Measurements from ENCODE around the gene PLTP. TPM values are rescaled to one million over a fixed set of nuclear protein-coding genes. Genes with fewer than 3 reads are reported as not detected.
A peak's percentile ranks its signal among the peaks of the same experiment; 100 is the strongest.

PLTP gene
- total and polyA plus RNA-seq, 4 donors = 26.9 to 125 (median 80.7) TPM

DNA sequence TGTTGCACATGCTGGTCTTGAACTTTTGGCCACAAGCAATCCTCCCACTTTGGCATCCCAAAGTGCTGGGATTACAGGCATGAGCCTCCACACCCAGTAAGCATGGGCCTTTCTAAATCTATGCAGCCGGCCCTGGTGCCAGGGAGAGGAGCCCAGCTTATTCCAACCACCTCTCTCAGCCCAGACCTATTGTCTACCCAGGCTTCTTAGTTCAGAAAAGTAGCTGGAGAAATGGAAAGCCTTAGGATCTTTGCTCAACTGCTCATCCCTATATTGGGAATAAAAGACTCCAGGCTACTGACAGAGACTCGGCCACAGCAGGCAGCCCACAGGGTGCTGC is 14.7 kb upstream of the PLTP start:
- DNase-seq = no peak
- ATAC-seq (ENCODE audit: insufficient read depth, low FRiP score) = no peak
- Histone ChIP-seq H3K27me3 (ENCODE audit: control insufficient read depth in 3 of 3, insufficient read depth in 3 of 3, low read length in 2 of 3) (no peaks in the 10 kb centered on the region), H3K9ac (ENCODE audit: insufficient read depth in 1 of 2, low read length in 2 of 2) (no peak overlapping the region), H3K36me3 (ENCODE audit: control insufficient read depth in 4 of 4, insufficient read depth in 4 of 4, low read length in 4 of 4) (no peaks in the 10 kb centered on the region), H3K9me3 (ENCODE audit: control insufficient read depth in 4 of 4, insufficient read depth in 3 of 4, low read length in 3 of 4) (no peaks in the 10 kb centered on the region), H3K27ac (ENCODE audit: low read depth in 1 of 2, low read length in 1 of 2) (no peak overlapping the region), H3K4me3 (no peak overlapping the region), H3K4me1 (ENCODE audit: control insufficient read depth in 5 of 5, insufficient read depth in 5 of 5, low read length in 5 of 5) (peaks cover 0 to 20% (median 8%) of the 10 kb centered on the region in 5 donors)
- TF ChIP-seq, protein P1, sequence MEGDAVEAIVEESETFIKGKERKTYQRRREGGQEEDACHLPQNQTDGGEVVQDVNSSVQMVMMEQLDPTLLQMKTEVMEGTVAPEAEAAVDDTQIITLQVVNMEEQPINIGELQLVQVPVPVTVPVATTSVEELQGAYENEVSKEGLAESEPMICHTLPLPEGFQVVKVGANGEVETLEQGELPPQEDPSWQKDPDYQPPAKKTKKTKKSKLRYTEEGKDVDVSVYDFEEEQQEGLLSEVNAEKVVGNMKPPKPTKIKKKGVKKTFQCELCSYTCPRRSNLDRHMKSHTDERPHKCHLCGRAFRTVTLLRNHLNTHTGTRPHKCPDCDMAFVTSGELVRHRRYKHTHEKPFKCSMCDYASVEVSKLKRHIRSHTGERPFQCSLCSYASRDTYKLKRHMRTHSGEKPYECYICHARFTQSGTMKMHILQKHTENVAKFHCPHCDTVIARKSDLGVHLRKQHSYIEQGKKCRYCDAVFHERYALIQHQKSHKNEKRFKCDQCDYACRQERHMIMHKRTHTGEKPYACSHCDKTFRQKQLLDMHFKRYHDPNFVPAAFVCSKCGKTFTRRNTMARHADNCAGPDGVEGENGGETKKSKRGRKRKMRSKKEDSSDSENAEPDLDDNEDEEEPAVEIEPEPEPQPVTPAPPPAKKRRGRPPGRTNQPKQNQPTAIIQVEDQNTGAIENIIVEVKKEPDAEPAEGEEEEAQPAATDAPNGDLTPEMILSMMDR (IDR thresholded peaks at IDR 0.05; ENCODE audit: control extremely low read depth, extremely low read depth) = no peak
- 84 to 86% methylated on average over 2 of the region's 2 CpGs for WGBS, 2 donors

DNA sequence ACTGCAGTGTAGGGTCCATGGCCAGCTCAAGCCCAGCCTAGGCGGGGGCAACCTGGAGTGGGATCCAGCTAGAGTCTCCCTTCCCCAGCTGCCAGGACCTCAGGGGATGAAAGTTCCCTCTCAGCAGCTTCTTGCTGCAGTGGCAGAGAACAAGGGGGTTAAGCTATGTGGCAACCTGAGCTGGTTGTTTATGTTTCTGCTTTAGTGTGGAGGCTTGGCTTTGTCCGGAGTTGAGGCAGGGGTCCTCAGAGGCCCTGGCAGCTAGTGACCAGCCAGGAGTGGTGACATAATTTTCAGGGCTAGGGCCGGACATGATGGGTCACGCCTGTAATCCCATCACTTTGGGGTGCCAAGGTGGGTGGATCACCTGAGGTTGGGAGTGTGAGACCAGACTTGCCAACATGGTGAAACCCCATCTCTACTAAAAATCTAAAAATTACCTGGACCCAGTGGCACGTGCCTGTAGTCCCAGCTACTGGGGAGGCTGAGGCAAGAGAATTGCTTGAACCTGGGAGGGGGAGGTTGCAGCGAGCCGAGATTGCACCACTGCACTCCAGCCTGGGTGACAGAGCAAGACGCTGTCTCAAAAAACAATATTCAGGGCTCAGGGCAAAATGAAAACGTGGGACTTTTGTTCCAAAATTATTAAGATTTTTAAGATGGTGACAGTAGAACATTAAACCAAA is 14.0 kb upstream of the PLTP start:
- ATAC-seq (ENCODE audit: insufficient read depth, low FRiP score) = no peak
- DNase-seq = no peak
- Histone ChIP-seq H3K9ac (ENCODE audit: insufficient read depth in 1 of 2, low read length in 2 of 2) (no peak overlapping the region), H3K27me3 (ENCODE audit: control insufficient read depth in 3 of 3, insufficient read depth in 3 of 3, low read length in 2 of 3) (no peaks in the 10 kb centered on the region), H3K4me1 (ENCODE audit: control insufficient read depth in 5 of 5, insufficient read depth in 5 of 5, low read length in 5 of 5) (peaks cover 0 to 21% (median 8%) of the 10 kb centered on the region in 5 donors), H3K9me3 (ENCODE audit: control insufficient read depth in 4 of 4, insufficient read depth in 3 of 4, low read length in 3 of 4) (no peaks in the 10 kb centered on the region), H3K36me3 (ENCODE audit: control insufficient read depth in 4 of 4, insufficient read depth in 4 of 4, low read length in 4 of 4) (no peaks in the 10 kb centered on the region), H3K27ac (ENCODE audit: low read depth in 1 of 2, low read length in 1 of 2) (peak overlapping the region in 1 of 2 donors; percentile 17), H3K4me3 (no peak overlapping the region)
- 73% methylated on average over 9 of the region's 9 CpGs for WGBS, 2 donors
- TF ChIP-seq, protein P1 (IDR thresholded peaks at IDR 0.05; ENCODE audit: control extremely low read depth, extremely low read depth) = no peak

DNA sequence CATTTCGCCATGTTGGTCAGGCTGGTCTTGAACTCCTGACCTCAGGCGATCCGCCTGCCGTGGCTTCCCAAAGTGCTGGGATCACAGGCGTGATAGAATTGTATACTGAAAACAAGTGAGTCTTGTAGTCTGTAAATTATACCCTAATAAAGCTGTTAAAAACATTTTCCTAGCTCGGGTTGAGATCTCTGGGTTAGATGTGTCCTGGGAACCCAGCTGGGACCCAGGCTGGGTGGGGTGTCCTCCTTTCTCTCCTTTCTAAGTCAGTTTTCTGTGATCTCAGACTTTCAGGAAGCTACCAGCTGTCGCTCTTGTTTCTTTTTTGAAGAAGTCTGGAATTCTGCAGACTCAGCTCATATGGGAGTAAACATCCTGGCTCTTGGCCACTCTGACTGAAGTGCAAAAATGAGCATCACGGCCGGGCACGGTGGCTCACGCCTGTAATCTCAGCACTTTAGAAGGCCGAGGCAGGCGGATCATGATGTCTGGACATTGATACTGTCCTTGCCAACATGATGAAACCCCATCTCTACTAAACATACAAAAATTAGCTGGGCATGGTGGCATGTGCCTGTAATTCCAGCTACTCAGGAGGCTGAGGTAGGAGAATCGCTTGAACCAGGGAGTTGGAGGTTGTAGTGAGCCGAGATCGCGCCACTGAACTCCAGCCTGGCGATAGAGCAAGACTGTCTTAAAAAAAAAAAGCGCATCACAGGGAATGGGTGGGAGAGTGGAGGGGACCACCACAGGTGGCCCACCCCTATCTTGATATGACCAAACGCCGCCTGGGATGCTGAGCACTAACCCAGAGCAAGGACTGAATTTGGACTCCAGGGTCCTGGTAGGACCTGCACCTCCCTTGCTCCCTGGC is 12.7 kb upstream of the PLTP start:
- 52 to 61% methylated on average over 21 of the region's 21 CpGs for WGBS, 2 donors
- peak; percentile 41 for ATAC-seq (ENCODE audit: insufficient read depth, low FRiP score)
- H3K27ac ChIP-seq (ENCODE audit: low read depth in 1 of 2, low read length in 1 of 2) = peak overlapping the region; percentile 13 to 40

More for the DNA sequence above, 12.7 kb upstream of the PLTP start:
- Histone ChIP-seq H3K36me3 (ENCODE audit: control insufficient read depth in 4 of 4, insufficient read depth in 4 of 4, low read length in 4 of 4) (no peaks in the 10 kb centered on the region), H3K4me1 (ENCODE audit: control insufficient read depth in 5 of 5, insufficient read depth in 5 of 5, low read length in 5 of 5) (peaks cover 0 to 32% (median 19%) of the 10 kb centered on the region in 5 donors), H3K9ac (ENCODE audit: insufficient read depth in 1 of 2, low read length in 2 of 2) (peak overlapping the region in 1 of 2 donors; percentile 67), H3K27me3 (ENCODE audit: control insufficient read depth in 3 of 3, insufficient read depth in 3 of 3, low read length in 2 of 3) (no peaks in the 10 kb centered on the region), H3K9me3 (ENCODE audit: control insufficient read depth in 4 of 4, insufficient read depth in 3 of 4, low read length in 3 of 4) (no peaks in the 10 kb centered on the region), H3K4me3 (no peak overlapping the region)
- peak; percentile 85 to 96 (median 95) for DNase-seq
- TF ChIP-seq, protein P1 (IDR thresholded peaks at IDR 0.05; ENCODE audit: control extremely low read depth, extremely low read depth) = no peak

Data from lung (tissue), 12 donors.